Effector memory CD8-positive, alpha-beta T cell (primary cell): ENCODE data around the gene GRPEL2.

Experiments
- ATAC-seq: fragments of 150-1000 bp; cut with Tn5 transposase; replicated peaks from 2 replicates; pipeline ENCODE4 v1.10.0; 2021; ENCODE audit warnings: mild to moderate bottlenecking, moderate library complexity
- DNase-seq, 3 experiments: peaks; one replicate each; pipeline ENCODE4 v3.0.0; 2021
- H3K27ac Mint-ChIP-seq, 2 donors: one replicate each; pipeline ENCODE4 v1.8.0; 2022; ENCODE audit warnings: mild to moderate bottlenecking in 2 of 2, mixed read lengths in 2 of 2, moderate library complexity in 2 of 2
- H3K27me3 Mint-ChIP-seq, 2 donors: one replicate each; pipeline ENCODE4 v1.8.0; 2022; ENCODE audit warnings: mixed read lengths in 2 of 2
- H3K36me3 Mint-ChIP-seq: one replicate; pipeline ENCODE4 v1.8.0; 2022; ENCODE audit warnings: mild to moderate bottlenecking, moderate library complexity, mixed read lengths; ENCODE audit not compliant: insufficient read depth
- H3K4me1 Mint-ChIP-seq, 2 donors: one replicate each; pipeline ENCODE4 v1.8.0; 2022; ENCODE audit warnings: low read depth in 2 of 2, mixed read lengths in 2 of 2
- H3K4me3 Mint-ChIP-seq, 2 donors: one replicate each; pipeline ENCODE4 v1.8.0; 2022; ENCODE audit warnings: mild to moderate bottlenecking in 2 of 2, mixed read lengths in 2 of 2, moderate library complexity in 2 of 2
- H3K9me3 Mint-ChIP-seq, 2 donors: one replicate each; pipeline ENCODE4 v1.8.0; 2022; ENCODE audit warnings: mixed read lengths in 2 of 2

Gene GRPEL2

GRCh38 chr5:149355688-149356087 is 10.4 kb downstream of the GRPEL2 start:
- ATAC-seq: no peak
- Mint-ChIP-seq H3K27ac (no peak overlapping the region), H3K27me3 (no peaks in the 10 kb centered on the region), H3K4me1 (peaks cover 33 to 46% of the 10 kb centered on the region in 2 donors), H3K4me3 (no peak overlapping the region), H3K9me3 (no peaks in the 10 kb centered on the region), H3K36me3 (peaks cover 53% of the 10 kb centered on the region)
- DNase-seq: no peak

GRCh38 chr5:149356391-149356790 is 11.1 kb downstream of the GRPEL2 start:
- peaks cover 35 to 49% of the 10 kb centered on the region in 2 donors for H3K4me1 Mint-ChIP-seq

GRCh38 chr5:149357370-149358293 is 12.3 kb downstream of the GRPEL2 start, which contains the start of gene PCYOX1L:
Gene PCYOX1L, plus strand, starts transcription at chr5:149358046. Its CDS starts 23 bp downstream, at chr5:149358069.
- DNase-seq (peak; percentile 86 to 97 (median 90)), ATAC-seq (peak; percentile 96)
- H3K4me1 Mint-ChIP-seq: peaks cover 35 to 43% of the 10 kb centered on the region in 2 donors
- H3K4me3 Mint-ChIP-seq: peak within 1 kb of the TSS; percentile 95
- peaks cover 36% of the 10 kb centered on the region for H3K36me3 Mint-ChIP-seq
- peak within 1 kb of the TSS; percentile 88 to 95 for H3K27ac Mint-ChIP-seq
- H3K9me3 Mint-ChIP-seq: no peaks in the 10 kb centered on the region
- H3K27me3 Mint-ChIP-seq: no peaks in the 10 kb centered on the region

More at GRCh38 chr5:149356391-149356790, 11.1 kb downstream of the GRPEL2 start:
- Mint-ChIP-seq H3K36me3 (peaks cover 46% of the 10 kb centered on the region), H3K27ac (no peak overlapping the region), H3K9me3 (no peaks in the 10 kb centered on the region), H3K4me3 (no peak overlapping the region), H3K27me3 (no peaks in the 10 kb centered on the region)
- ATAC-seq: no peak
- DNase-seq: no peak

- no peaks in the 10 kb centered on the region for H3K27me3 Mint-ChIP-seq
- ATAC-seq (peak; percentile 34), DNase-seq (peak; percentile 16 to 26 (median 23))
- peak overlapping the region; percentile 95 for H3K4me3 Mint-ChIP-seq
- no peaks in the 10 kb centered on the region for H3K9me3 Mint-ChIP-seq
- H3K36me3 Mint-ChIP-seq: peaks cover 30% of the 10 kb centered on the region
- H3K4me1 Mint-ChIP-seq: peaks cover 37 to 41% of the 10 kb centered on the region in 2 donors
- H3K27ac Mint-ChIP-seq: peak overlapping the region; percentile 88 to 95
These were observed 13.0 kb downstream of the GRPEL2 start for GRCh38 chr5:149358294-149358651.

GRCh38 chr5:149358868-149359495 is 13.7 kb downstream of the GRPEL2 start:
- Mint-ChIP-seq H3K27ac (peak overlapping the region; percentile 88 to 95), H3K9me3 (no peaks in the 10 kb centered on the region), H3K4me3 (peak overlapping the region; percentile 95), H3K4me1 (peaks cover 37 to 41% of the 10 kb centered on the region in 2 donors), H3K36me3 (peaks cover 26% of the 10 kb centered on the region), H3K27me3 (no peaks in the 10 kb centered on the region)
- no peak for DNase-seq
- ATAC-seq: no peak

- DNase-seq: no peak
- Mint-ChIP-seq H3K4me3 (peak overlapping the region in 1 of 2 donors; percentile 25), H3K27ac (peak overlapping the region; percentile 72 to 88), H3K27me3 (no peaks in the 10 kb centered on the region), H3K36me3 (peaks cover 20% of the 10 kb centered on the region), H3K4me1 (peaks cover 33 to 35% of the 10 kb centered on the region in 2 donors), H3K9me3 (no peaks in the 10 kb centered on the region)
- no peak for ATAC-seq
These were observed 15.0 kb downstream of the GRPEL2 start for GRCh38 chr5:149360272-149360671.

GRCh38 chr5:149362541-149362940 is 17.2 kb downstream of the GRPEL2 start:
- no peak overlapping the region for H3K4me3 Mint-ChIP-seq
- no peak for DNase-seq
- H3K27ac Mint-ChIP-seq: no peak overlapping the region

GRCh38 chr5:149363358-149363757 is 18.1 kb downstream of the GRPEL2 start:
- H3K4me3 Mint-ChIP-seq: no peak overlapping the region
- H3K4me1 Mint-ChIP-seq: peaks cover 33 to 34% of the 10 kb centered on the region in 2 donors
- H3K9me3 Mint-ChIP-seq: no peaks in the 10 kb centered on the region
- H3K27ac Mint-ChIP-seq: no peak overlapping the region
- H3K36me3 Mint-ChIP-seq: peaks cover 8% of the 10 kb centered on the region
- ATAC-seq (no peak), DNase-seq (no peak)
- no peaks in the 10 kb centered on the region for H3K27me3 Mint-ChIP-seq

More at GRCh38 chr5:149362541-149362940, 17.2 kb downstream of the GRPEL2 start:
- H3K36me3 Mint-ChIP-seq: peaks cover 10% of the 10 kb centered on the region
- H3K27me3 Mint-ChIP-seq: no peaks in the 10 kb centered on the region
- ATAC-seq: no peak
- no peaks in the 10 kb centered on the region for H3K9me3 Mint-ChIP-seq
- peaks cover 33 to 38% of the 10 kb centered on the region in 2 donors for H3K4me1 Mint-ChIP-seq

- Mint-ChIP-seq H3K27me3 (no peaks in the 10 kb centered on the region), H3K9me3 (no peaks in the 10 kb centered on the region), H3K4me3 (no peak overlapping the region), H3K27ac (no peak overlapping the region), H3K36me3 (peaks cover 8% of the 10 kb centered on the region), H3K4me1 (peaks cover 27 to 28% of the 10 kb centered on the region in 2 donors)
- ATAC-seq (no peak), DNase-seq (no peak)
These were observed 18.6 kb downstream of the GRPEL2 start for GRCh38 chr5:149363936-149364335.

- Mint-ChIP-seq H3K36me3 (peaks cover 4% of the 10 kb centered on the region), H3K4me1 (peaks cover 22 to 25% of the 10 kb centered on the region in 2 donors), H3K27ac (peak overlapping the region in 1 of 2 donors; percentile 1), H3K4me3 (no peak overlapping the region), H3K27me3 (no peaks in the 10 kb centered on the region), H3K9me3 (no peaks in the 10 kb centered on the region)
- DNase-seq: no peak
- ATAC-seq: no peak
These were observed 19.4 kb downstream of the GRPEL2 start for GRCh38 chr5:149364719-149365118.

GRCh38 chr5:149365418-149365817 is 20.1 kb downstream of the GRPEL2 start:
- Mint-ChIP-seq H3K4me1 (peaks cover 15 to 18% of the 10 kb centered on the region in 2 donors), H3K36me3 (peaks cover 2% of the 10 kb centered on the region), H3K9me3 (no peaks in the 10 kb centered on the region), H3K27me3 (no peaks in the 10 kb centered on the region), H3K4me3 (no peak overlapping the region), H3K27ac (peak overlapping the region in 1 of 2 donors; percentile 1)
- ATAC-seq: no peak
- DNase-seq: no peak

GRCh38 chr5:149366169-149366729 is 20.9 kb downstream of the GRPEL2 start:
- no peak overlapping the region for H3K4me3 Mint-ChIP-seq
- H3K27ac Mint-ChIP-seq: no peak overlapping the region
- H3K27me3 Mint-ChIP-seq: no peaks in the 10 kb centered on the region
- peaks cover 2% of the 10 kb centered on the region for H3K36me3 Mint-ChIP-seq
- H3K4me1 Mint-ChIP-seq: peaks cover 9 to 14% of the 10 kb centered on the region in 2 donors
- ATAC-seq: no peak
- no peaks in the 10 kb centered on the region for H3K9me3 Mint-ChIP-seq
- DNase-seq: no peak

- Mint-ChIP-seq H3K9me3 (no peaks in the 10 kb centered on the region), H3K36me3 (peaks cover 2% of the 10 kb centered on the region), H3K27me3 (no peaks in the 10 kb centered on the region), H3K4me3 (no peak overlapping the region), H3K4me1 (peaks cover 9 to 17% of the 10 kb centered on the region in 2 donors), H3K27ac (peak overlapping the region in 1 of 2 donors; percentile 31)
- DNase-seq (peak; percentile 42 to 49 (median 48)), ATAC-seq (peak; percentile 71)
These were observed 22.1 kb downstream of the GRPEL2 start for GRCh38 chr5:149367249-149367971.
